A549 (cell line): ENCODE data around the gene ATP6V1F. TPM values are rescaled to one million over a fixed set of nuclear protein-coding genes. Genes with fewer than 3 reads are reported as not detected.

Source experiments
- ATAC-seq, 2 experiments: fragments of 200-7000 bp in 1 of 2; fragments of >200 bp in 1 of 2; cut with Nextera tagmentation in 1 of 2; cut with Tn5 transposase in 1 of 2; 3 replicates each; pipeline versions ENCODE4 v1.8.0 to v1.9.1; 2018 to 2020; ENCODE audit warnings: mild to moderate bottlenecking in 1 of 2, moderate library complexity in 1 of 2
- CTCF ChIA-PET: fragments of 300-600 bp; sonication (Branson Sonifier 250); formaldehyde crosslinking; extraction: SDS; loops from one replicate; lab custom pipeline; 2021; ENCODE audit warnings: antibody characterized with exemption, inconsistent platforms; lab: Yijun Ruan, JAX
- POLR2A ChIA-PET: fragments of 350-600 bp; formaldehyde crosslinking; extraction: SDS; loops from one replicate; lab custom pipeline; 2021; ENCODE audit warnings: antibody characterized with exemption, inconsistent platforms; lab: Yijun Ruan, JAX
- DNase-seq, 2 experiments: peaks; one replicate each; pipeline versions ENCODE4 v3.0.0 to v3.0.0-alpha.2; 2011 to 2016; ENCODE audit warnings: low read depth in 1 of 2, low spot score in 1 of 2
- FAIRE-seq: peaks from 2 replicates; lab custom pipeline; 2011; peaks lifted over from hg19 to GRCh38; lab: Jason Lieb, UNC
- H3K27ac ChIP-seq, 2 experiments: fragments of >200 bp; sonication (Bioruptor Twin); formaldehyde crosslinking; 3 replicates each; pipeline ENCODE4 v1.5.1; 2016 to 2017
- H3K4me1 ChIP-seq: fragments of >200 bp; sonication (Bioruptor Twin); formaldehyde crosslinking; 3 replicates; pipeline ENCODE4 v1.6.1; 2016
- H3K4me2 ChIP-seq: fragments of >200 bp; sonication (Bioruptor Twin); formaldehyde crosslinking; 3 replicates; pipeline ENCODE4 v1.6.1; 2016
- H3K4me3 ChIP-seq: fragments of >200 bp; sonication (Bioruptor Twin); formaldehyde crosslinking; 3 replicates; pipeline ENCODE4 v1.5.1; 2016
- H3K9me3 ChIP-seq: fragments of >200 bp; sonication (Bioruptor Twin); formaldehyde crosslinking; 3 replicates; pipeline ENCODE4 v1.6.1; 2016
- ATOH8 ChIP-seq: fragments of 250-450 bp; sonication (Bioruptor Pico); IDR thresholded peaks from 2 replicates; pipeline ENCODE4 v1.5.0; 2020; ENCODE audit warnings: low read depth, mild to moderate bottlenecking, moderate library complexity
- CEBPB ChIP-seq, 2 experiments: fragments of >200 bp in 1 of 2; sonication (Bioruptor Twin) in 1 of 2; formaldehyde crosslinking in 1 of 2; IDR thresholded peaks; 2 replicates each; pipeline ENCODE4 v1.6.1; 2012 to 2016
- CHD2 ChIP-seq: fragments of 150-350 bp; IDR thresholded peaks from 2 replicates; pipeline ENCODE4 v1.6.1; 2014; ENCODE audit warnings: low read length; ENCODE audit not compliant: partially characterized antibody
- CHD4 ChIP-seq: fragments of 200-600 bp; sonication (generic); IDR thresholded peaks from 2 replicates; pipeline ENCODE4 v1.6.1; 2016; ENCODE audit warnings: antibody characterized with exemption, mild to moderate bottlenecking, borderline replicate concordance
- E2F6 ChIP-seq: IDR thresholded peaks from 2 replicates; pipeline ENCODE4 v1.6.1; 2012; ENCODE audit warnings: low read depth, borderline replicate concordance
- ELK1 ChIP-seq: fragments of 150-350 bp; IDR thresholded peaks from 2 replicates; pipeline ENCODE4 v1.6.1; 2014; ENCODE audit warnings: low read depth, mild to moderate bottlenecking, low read length
- EP300 ChIP-seq, 2 experiments: fragments of >200 bp; sonication (Bioruptor Twin); formaldehyde crosslinking; IDR thresholded peaks; 2 replicates in 1 of 2; 3 replicates in 1 of 2; pipeline ENCODE4 v1.6.1; 2016 to 2017
- HDAC2 ChIP-seq: fragments of 200-600 bp; sonication (generic); IDR thresholded peaks from 2 replicates; pipeline ENCODE4 v1.6.1; 2016
- HEYL ChIP-seq: fragments of 250-450 bp; sonication (Bioruptor Pico); IDR thresholded peaks from 2 replicates; pipeline ENCODE4 v1.8.0; 2021; ENCODE audit warnings: mild to moderate bottlenecking, moderate library complexity
- HOXB13 ChIP-seq: fragments of 250-450 bp; sonication (Bioruptor Pico); IDR thresholded peaks from 2 replicates; pipeline ENCODE4 v1.5.0; 2020; ENCODE audit warnings: low read depth, mild to moderate bottlenecking, moderate library complexity
- KDM1A ChIP-seq: fragments of 200-600 bp; sonication (generic); IDR thresholded peaks from 2 replicates; pipeline ENCODE4 v1.6.1; 2016; ENCODE audit warnings: low read depth, mild to moderate bottlenecking
- KDM5A ChIP-seq: fragments of 200-600 bp; sonication (generic); IDR thresholded peaks from 2 replicates; pipeline ENCODE4 v1.6.1; 2016; ENCODE audit warnings: antibody characterized with exemption, mild to moderate bottlenecking
- MAFK ChIP-seq: fragments of 450-650 bp; IDR thresholded peaks from 2 replicates; pipeline ENCODE4 v1.6.1; 2014; ENCODE audit not compliant: partially characterized antibody
- MAX ChIP-seq: IDR thresholded peaks from 2 replicates; pipeline ENCODE4 v1.6.1; 2012
- NR3C1 ChIP-seq: fragments of >200 bp; sonication (Bioruptor Twin); formaldehyde crosslinking; IDR thresholded peaks from 3 replicates; pipeline ENCODE4 v1.6.1; 2017
- POLR2AphosphoS2 ChIP-seq: conservative IDR thresholded peaks from 2 replicates; pipeline ENCODE4 v1.6.1; 2012; ENCODE audit warnings: low read length, improper control_type of control experiment, inconsistent platforms
- REST ChIP-seq: fragments of 200-600 bp; sonication (generic); IDR thresholded peaks from 2 replicates; pipeline ENCODE4 v1.6.1; 2016; ENCODE audit warnings: antibody characterized with exemption, mild to moderate bottlenecking, moderate library complexity
- RNF2 ChIP-seq: fragments of 200-600 bp; sonication (generic); IDR thresholded peaks from 2 replicates; pipeline ENCODE4 v1.6.1; 2016; ENCODE audit warnings: low read depth, mild to moderate bottlenecking, antibody characterized with exemption, moderate library complexity, borderline replicate concordance
- SREBF2 ChIP-seq: fragments of 450-650 bp; IDR thresholded peaks from 2 replicates; pipeline ENCODE4 v1.6.1; 2014; ENCODE audit warnings: mild to moderate bottlenecking, moderate library complexity
- TP53 ChIP-seq: fragments of 250-450 bp; sonication (Bioruptor Pico); IDR thresholded peaks from 2 replicates; pipeline ENCODE4 v1.5.0; 2021; ENCODE audit warnings: mild to moderate bottlenecking, moderate library complexity
- ZC3H11A ChIP-seq: fragments of 450-650 bp; IDR thresholded peaks from 2 replicates; pipeline ENCODE4 v1.6.1; 2014; ENCODE audit warnings: antibody characterized with exemption, mild to moderate bottlenecking
- ZNF302 ChIP-seq: fragments of 250-450 bp; sonication (Bioruptor Pico); IDR thresholded peaks from 2 replicates; pipeline ENCODE4 v1.9.0; 2021; ENCODE audit warnings: inconsistent platforms, mild to moderate bottlenecking, moderate library complexity
- WGBS: methylation state at CpG from one replicate; pipeline ENCODE4 v1.1.6; 2017; ENCODE audit errors: missing lambda C conversion rate; 5-methylcytosine and 5-hydroxymethylcytosine counted together
- polyA plus RNA-seq, 4 experiments: library from polyadenylated mRNA; depleted of rRNA in 3 of 4; stranded (reverse); fragments of >200 nt; fragmentation: RNase III in 1 of 4; extraction: RNeasy Plus Mini Kit Qiagen cat#74134 plus additional on column Dnase treatment in 1 of 4; gene quantifications; 2 replicates in 3 of 4; 3 replicates in 1 of 4; pipeline ENCODE4 v1.2.3, GENCODE V29; 2011 to 2017

ATP6V1F gene
- polyA plus RNA-seq, 2 of the 4 experiments (the other 2 are of a cell fraction), result 155 to 229 TPM

GRCh38 chr7:128880791-128881457 lies 18.3 kb downstream of the ATP6V1F start:
- H3K9me3 ChIP-seq, result no peaks in the 10 kb centered on the region
- CTCF ChIA-PET, result interaction anchor here (0.7 to 9.4 kb wide), 27 partner anchors 12 to 534 kb away, joined by 3 to 225 read pairs (median 4); partner anchors contain the start of gene ATP6V1F
- no peak overlapping the region for H3K27ac ChIP-seq
- ATAC-seq (no peak), DNase-seq (no peak), FAIRE-seq (no peak)
- no peaks in the 10 kb centered on the region for H3K4me1 ChIP-seq
- TF ChIP-seq E2F6 (no peak), MAFK (no peak), HOXB13 (CRISPR knock-in tag) (no peak), ATOH8 (no peak), RNF2 (no peak), HDAC2 (no peak), TP53 (CRISPR knock-in tag) (no peak), REST (no peak)
- H3K4me2 ChIP-seq, result no peak overlapping the region
- WGBS, result 54% methylated on average over 9 of the region's 11 CpGs
- H3K4me3 ChIP-seq, result no peak overlapping the region
- POLR2A ChIA-PET, result interaction anchor here (0.7 kb wide), 1 partner anchor 249 kb away, joined by 11 read pairs; no protein-coding TSS in a partner anchor

GRCh38 chr7:128881458-128882125 lies 18.9 kb downstream of the ATP6V1F start:
- Histone ChIP-seq H3K4me3 (no peak overlapping the region), H3K4me2 (no peak overlapping the region), H3K9me3 (no peaks in the 10 kb centered on the region), H3K4me1 (no peaks in the 10 kb centered on the region), H3K27ac (no peak overlapping the region)
- FAIRE-seq, result no peak
- no peak for ATAC-seq
- no peak for TF ChIP-seq POLR2AphosphoS2
- no peak for TF ChIP-seq SREBF2
- TF ChIP-seq ELK1, result no peak
- no peak for TF ChIP-seq KDM1A
- no peak for TF ChIP-seq ZNF302
- no peak for TF ChIP-seq MAX
- TF ChIP-seq ZC3H11A, result no peak
- TF ChIP-seq CEBPB (IDR thresholded peaks at IDR 0.05), result no peak
- no peak for TF ChIP-seq EP300 (IDR thresholded peaks at IDR 0.05)
- TF ChIP-seq KDM5A, result no peak
- no peak for TF ChIP-seq HEYL (CRISPR knock-in tag)
- no peak for TF ChIP-seq CHD2
- no peak for TF ChIP-seq HOXB13 (CRISPR knock-in tag)
- TF ChIP-seq NR3C1, result no peak
- no peak for TF ChIP-seq RNF2
- no peak for TF ChIP-seq CHD4
- ChIA-PET POLR2A (no interaction called here), CTCF (interaction anchor here (1.0 to 9.4 kb wide), 12 partner anchors 14 to 534 kb away, joined by 3 to 225 read pairs (median 4); partner anchors contain the start of gene ATP6V1F)
- 73% methylated on average over 9 of the region's 10 CpGs for WGBS
- no peak for DNase-seq
